HepG2 (cell line): ENCODE results near the gene CEP135.

Experiments
- CHCHD3 ChIP-seq: sonication (generic); formaldehyde crosslinking; IDR thresholded peaks from 2 replicates; pipeline ENCODE4 v1.8.0; 2022; ENCODE audit warnings: mild to moderate bottlenecking, missing genetic modification reagents, moderate library complexity
- FOXP1 ChIP-seq, 2 experiments: fragments of 450-650 bp in 1 of 2; IDR thresholded peaks; 2 replicates each; pipeline ENCODE4 v1.6.1; 2017 to 2018; ENCODE audit warnings: antibody characterized with exemption in 1 of 2
- NFE2 ChIP-seq: sonication (generic); formaldehyde crosslinking; IDR thresholded peaks from 2 replicates; pipeline ENCODE4 v1.4.0; 2020; ENCODE audit warnings: missing genetic modification reagents
- POLR2A ChIP-seq, 2 experiments: IDR thresholded peaks; 2 replicates each; pipeline ENCODE4 v1.6.1; 2011; ENCODE audit warnings: low read depth in 2 of 2, low read length in 2 of 2, mild to moderate bottlenecking in 1 of 2, moderate library complexity in 1 of 2; ENCODE audit not compliant: insufficient read depth in 1 of 2
- POLR2AphosphoS5 ChIP-seq: IDR thresholded peaks from 2 replicates; pipeline ENCODE4 v1.6.1; 2012; ENCODE audit warnings: low read depth, low read length
- ZNF260 ChIP-seq: sonication (generic); formaldehyde crosslinking; IDR thresholded peaks from 2 replicates; pipeline ENCODE4 v1.4.0; 2020; ENCODE audit warnings: missing genetic modification reagents, low read depth, mild to moderate bottlenecking, borderline replicate concordance
- ZNF331 ChIP-seq: sonication (generic); formaldehyde crosslinking; IDR thresholded peaks from 2 replicates; pipeline ENCODE4 v1.4.0; 2020; ENCODE audit warnings: missing genetic modification reagents
- TF ChIP-seq, protein P1 (sequence below): sonication (generic); formaldehyde crosslinking; IDR thresholded peaks from 2 replicates; pipeline ENCODE4 v1.4.0; 2020; ENCODE audit warnings: mild to moderate bottlenecking, low read depth, missing genetic modification reagents
- TF ChIP-seq, protein P2 (sequence below): sonication (generic); formaldehyde crosslinking; IDR thresholded peaks from 2 replicates; pipeline ENCODE4 v1.5.0; 2020; ENCODE audit warnings: mild to moderate bottlenecking, missing genetic modification reagents, moderate library complexity
- TF ChIP-seq, protein P3 (sequence below): IDR thresholded peaks from 2 replicates; pipeline ENCODE4 v1.6.1; 2016; ENCODE audit warnings: missing compliant biosample characterization, missing genetic modification reagents, borderline replicate concordance
- TF ChIP-seq, protein P4 (sequence below): sonication (generic); formaldehyde crosslinking; IDR thresholded peaks from 2 replicates; pipeline ENCODE4 v1.4.0; 2020; ENCODE audit warnings: missing genetic modification reagents, borderline replicate concordance

DNA sequence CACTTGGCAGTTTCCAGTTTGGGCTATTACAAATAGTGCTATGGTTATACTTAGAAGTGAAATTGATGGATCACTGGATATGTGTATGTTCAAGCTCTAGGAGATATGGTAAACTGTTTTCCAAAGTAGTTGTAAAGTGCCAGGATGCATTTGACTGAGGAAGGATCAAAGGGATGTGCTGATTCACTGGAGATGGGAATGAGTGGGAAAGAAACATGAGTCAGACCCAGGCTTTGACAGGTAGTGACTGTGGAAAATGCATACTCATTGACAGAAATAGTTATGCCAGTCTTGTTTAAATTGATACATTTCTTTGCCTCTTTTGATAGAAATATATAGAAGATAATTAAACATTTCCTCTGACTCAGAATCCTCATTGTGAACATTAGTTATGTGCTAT, 77.9 kb downstream of the CEP135 start:
- no peak for TF ChIP-seq POLR2AphosphoS5
- TF ChIP-seq, protein P1, sequence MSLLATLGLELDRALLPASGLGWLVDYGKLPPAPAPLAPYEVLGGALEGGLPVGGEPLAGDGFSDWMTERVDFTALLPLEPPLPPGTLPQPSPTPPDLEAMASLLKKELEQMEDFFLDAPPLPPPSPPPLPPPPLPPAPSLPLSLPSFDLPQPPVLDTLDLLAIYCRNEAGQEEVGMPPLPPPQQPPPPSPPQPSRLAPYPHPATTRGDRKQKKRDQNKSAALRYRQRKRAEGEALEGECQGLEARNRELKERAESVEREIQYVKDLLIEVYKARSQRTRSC, result no peak
- TF ChIP-seq, protein P2, sequence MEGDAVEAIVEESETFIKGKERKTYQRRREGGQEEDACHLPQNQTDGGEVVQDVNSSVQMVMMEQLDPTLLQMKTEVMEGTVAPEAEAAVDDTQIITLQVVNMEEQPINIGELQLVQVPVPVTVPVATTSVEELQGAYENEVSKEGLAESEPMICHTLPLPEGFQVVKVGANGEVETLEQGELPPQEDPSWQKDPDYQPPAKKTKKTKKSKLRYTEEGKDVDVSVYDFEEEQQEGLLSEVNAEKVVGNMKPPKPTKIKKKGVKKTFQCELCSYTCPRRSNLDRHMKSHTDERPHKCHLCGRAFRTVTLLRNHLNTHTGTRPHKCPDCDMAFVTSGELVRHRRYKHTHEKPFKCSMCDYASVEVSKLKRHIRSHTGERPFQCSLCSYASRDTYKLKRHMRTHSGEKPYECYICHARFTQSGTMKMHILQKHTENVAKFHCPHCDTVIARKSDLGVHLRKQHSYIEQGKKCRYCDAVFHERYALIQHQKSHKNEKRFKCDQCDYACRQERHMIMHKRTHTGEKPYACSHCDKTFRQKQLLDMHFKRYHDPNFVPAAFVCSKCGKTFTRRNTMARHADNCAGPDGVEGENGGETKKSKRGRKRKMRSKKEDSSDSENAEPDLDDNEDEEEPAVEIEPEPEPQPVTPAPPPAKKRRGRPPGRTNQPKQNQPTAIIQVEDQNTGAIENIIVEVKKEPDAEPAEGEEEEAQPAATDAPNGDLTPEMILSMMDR, result no peak
- TF ChIP-seq, protein P3, sequence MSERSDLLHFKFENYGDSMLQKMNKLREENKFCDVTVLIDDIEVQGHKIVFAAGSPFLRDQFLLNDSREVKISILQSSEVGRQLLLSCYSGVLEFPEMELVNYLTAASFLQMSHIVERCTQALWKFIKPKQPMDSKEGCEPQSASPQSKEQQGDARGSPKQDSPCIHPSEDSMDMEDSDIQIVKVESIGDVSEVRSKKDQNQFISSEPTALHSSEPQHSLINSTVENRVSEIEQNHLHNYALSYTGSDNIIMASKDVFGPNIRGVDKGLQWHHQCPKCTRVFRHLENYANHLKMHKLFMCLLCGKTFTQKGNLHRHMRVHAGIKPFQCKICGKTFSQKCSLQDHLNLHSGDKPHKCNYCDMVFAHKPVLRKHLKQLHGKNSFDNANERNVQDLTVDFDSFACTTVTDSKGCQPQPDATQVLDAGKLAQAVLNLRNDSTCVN (CRISPR knock-in tag), result no peak
- no peak for TF ChIP-seq NFE2 (CRISPR knock-in tag)
- no peak for TF ChIP-seq ZNF260 (CRISPR knock-in tag)
- TF ChIP-seq, protein P4, sequence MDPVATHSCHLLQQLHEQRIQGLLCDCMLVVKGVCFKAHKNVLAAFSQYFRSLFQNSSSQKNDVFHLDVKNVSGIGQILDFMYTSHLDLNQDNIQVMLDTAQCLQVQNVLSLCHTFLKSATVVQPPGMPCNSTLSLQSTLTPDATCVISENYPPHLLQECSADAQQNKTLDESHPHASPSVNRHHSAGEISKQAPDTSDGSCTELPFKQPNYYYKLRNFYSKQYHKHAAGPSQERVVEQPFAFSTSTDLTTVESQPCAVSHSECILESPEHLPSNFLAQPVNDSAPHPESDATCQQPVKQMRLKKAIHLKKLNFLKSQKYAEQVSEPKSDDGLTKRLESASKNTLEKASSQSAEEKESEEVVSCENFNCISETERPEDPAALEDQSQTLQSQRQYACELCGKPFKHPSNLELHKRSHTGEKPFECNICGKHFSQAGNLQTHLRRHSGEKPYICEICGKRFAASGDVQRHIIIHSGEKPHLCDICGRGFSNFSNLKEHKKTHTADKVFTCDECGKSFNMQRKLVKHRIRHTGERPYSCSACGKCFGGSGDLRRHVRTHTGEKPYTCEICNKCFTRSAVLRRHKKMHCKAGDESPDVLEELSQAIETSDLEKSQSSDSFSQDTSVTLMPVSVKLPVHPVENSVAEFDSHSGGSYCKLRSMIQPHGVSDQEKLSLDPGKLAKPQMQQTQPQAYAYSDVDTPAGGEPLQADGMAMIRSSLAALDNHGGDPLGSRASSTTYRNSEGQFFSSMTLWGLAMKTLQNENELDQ (CRISPR knock-in tag), result no peak
- no peak for TF ChIP-seq POLR2A (IDR thresholded peaks at IDR 0.05; ENCODE audit: insufficient read depth in 1 of 2, low read depth in 2 of 2, low read length in 2 of 2)
- TF ChIP-seq CHCHD3 (CRISPR knock-in tag), result no peak
- TF ChIP-seq FOXP1 (IDR thresholded peaks at IDR 0.05), result no peak
- TF ChIP-seq FOXP1 (CRISPR knock-in tag; IDR thresholded peaks at IDR 0.05), result no peak
- no peak for TF ChIP-seq ZNF331 (CRISPR knock-in tag)
